GM18526 (cell line): ENCODE measurements around the gene GRIA1.

Source experiments
- POLR2A ChIP-seq: IDR thresholded peaks from 3 replicates; pipeline ENCODE4 v1.6.1; 2011; ENCODE audit not compliant: insufficient read length; ENCODE audit errors: extremely low read depth

Gene GRIA1

GRCh38 chr5:153490118-153491037 lies at the start of gene GRIA1:
TSS of gene GRIA1 (plus strand) at chr5:153490670.
- TF ChIP-seq POLR2A, result no peak

GRCh38 chr5:153445875-153446579 lies 44.4 kb upstream of the GRIA1 start:
- no peak for TF ChIP-seq POLR2A

GRCh38 chr5:153447534-153447933 lies 42.9 kb upstream of the GRIA1 start:
- no peak for TF ChIP-seq POLR2A

GRCh38 chr5:153456354-153456753 lies 34.1 kb upstream of the GRIA1 start:
- TF ChIP-seq POLR2A, result no peak

- TF ChIP-seq POLR2A, result no peak
Measured at GRCh38 chr5:153456993-153457392, 33.5 kb upstream of the GRIA1 start.

- TF ChIP-seq POLR2A, result no peak
Measured at GRCh38 chr5:153458268-153458667, 32.2 kb upstream of the GRIA1 start.

- TF ChIP-seq POLR2A, result no peak
Measured at GRCh38 chr5:153459051-153459743, 31.3 kb upstream of the GRIA1 start.

- TF ChIP-seq POLR2A, result no peak
Measured at GRCh38 chr5:153460421-153460820, 30.0 kb upstream of the GRIA1 start.

- TF ChIP-seq POLR2A, result no peak
Measured at GRCh38 chr5:153461341-153461740, 29.1 kb upstream of the GRIA1 start.

- no peak for TF ChIP-seq POLR2A
Measured at GRCh38 chr5:153463806-153464205, 26.7 kb upstream of the GRIA1 start.

GRCh38 chr5:153467546-153467945 lies 22.9 kb upstream of the GRIA1 start:
- no peak for TF ChIP-seq POLR2A

GRCh38 chr5:153469423-153469822 lies 21.0 kb upstream of the GRIA1 start:
- TF ChIP-seq POLR2A, result no peak

GRCh38 chr5:153470736-153471135 lies 19.7 kb upstream of the GRIA1 start:
- no peak for TF ChIP-seq POLR2A

- TF ChIP-seq POLR2A, result no peak
Measured at GRCh38 chr5:153476767-153477166, 13.7 kb upstream of the GRIA1 start.

- TF ChIP-seq POLR2A, result no peak
Measured at GRCh38 chr5:153480401-153480800, 10.1 kb upstream of the GRIA1 start.

- no peak for TF ChIP-seq POLR2A
Measured at GRCh38 chr5:153483482-153483881, 7.0 kb upstream of the GRIA1 start.

- no peak for TF ChIP-seq POLR2A
Measured at GRCh38 chr5:153485641-153486040, 4.8 kb upstream of the GRIA1 start.
